Fibroblast of pulmonary artery (primary cell): ENCODE data around the gene LYZL1.
"Not testable (repeated sequence)": the region's sequence is repeated elsewhere in the genome, so short reads cannot be mapped to it uniquely, and the experiment has no call there.

Experiments
- DNase-seq: peaks from one replicate; pipeline ENCODE4 v3.0.0-alpha.2; 2010; ENCODE audit warnings: low read depth
- H3K4me3 ChIP-seq: replicated peaks from 2 replicates; pipeline ENCODE4 v1.5.1; 2011; ENCODE audit warnings: low read depth, mild to moderate bottlenecking, control low read depth, low read length, moderate library complexity
- TF ChIP-seq, protein P1 (sequence below): IDR thresholded peaks from 2 replicates; pipeline ENCODE4 v1.5.1; 2011; ENCODE audit warnings: mild to moderate bottlenecking, control low read depth, low read length, inconsistent platforms; ENCODE audit errors: missing control alignments

LYZL1 gene

DNA sequence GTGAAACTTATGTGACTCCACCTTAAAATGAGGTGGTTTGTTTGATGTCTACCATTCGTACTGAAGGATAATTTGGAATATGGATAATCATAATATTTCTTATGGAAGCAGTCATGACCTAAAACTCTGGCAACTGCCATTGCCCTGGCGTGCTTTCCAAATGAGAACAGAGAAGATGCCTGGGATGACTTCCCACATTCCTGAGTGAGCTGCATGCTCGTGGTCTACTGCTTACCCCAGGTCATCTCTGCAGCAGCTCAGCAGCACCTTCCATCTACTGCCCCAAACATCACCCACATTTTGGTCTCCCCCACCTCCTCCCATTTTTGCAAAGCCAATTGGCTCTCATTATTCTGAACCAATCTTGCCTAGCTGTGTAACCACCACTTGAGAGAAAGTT, 40.1 kb downstream of the LYZL1 start:
- H3K4me3 ChIP-seq: no peak overlapping the region
- TF ChIP-seq, protein P1, sequence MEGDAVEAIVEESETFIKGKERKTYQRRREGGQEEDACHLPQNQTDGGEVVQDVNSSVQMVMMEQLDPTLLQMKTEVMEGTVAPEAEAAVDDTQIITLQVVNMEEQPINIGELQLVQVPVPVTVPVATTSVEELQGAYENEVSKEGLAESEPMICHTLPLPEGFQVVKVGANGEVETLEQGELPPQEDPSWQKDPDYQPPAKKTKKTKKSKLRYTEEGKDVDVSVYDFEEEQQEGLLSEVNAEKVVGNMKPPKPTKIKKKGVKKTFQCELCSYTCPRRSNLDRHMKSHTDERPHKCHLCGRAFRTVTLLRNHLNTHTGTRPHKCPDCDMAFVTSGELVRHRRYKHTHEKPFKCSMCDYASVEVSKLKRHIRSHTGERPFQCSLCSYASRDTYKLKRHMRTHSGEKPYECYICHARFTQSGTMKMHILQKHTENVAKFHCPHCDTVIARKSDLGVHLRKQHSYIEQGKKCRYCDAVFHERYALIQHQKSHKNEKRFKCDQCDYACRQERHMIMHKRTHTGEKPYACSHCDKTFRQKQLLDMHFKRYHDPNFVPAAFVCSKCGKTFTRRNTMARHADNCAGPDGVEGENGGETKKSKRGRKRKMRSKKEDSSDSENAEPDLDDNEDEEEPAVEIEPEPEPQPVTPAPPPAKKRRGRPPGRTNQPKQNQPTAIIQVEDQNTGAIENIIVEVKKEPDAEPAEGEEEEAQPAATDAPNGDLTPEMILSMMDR: no peak
- DNase-seq: peak; percentile 45

DNA sequence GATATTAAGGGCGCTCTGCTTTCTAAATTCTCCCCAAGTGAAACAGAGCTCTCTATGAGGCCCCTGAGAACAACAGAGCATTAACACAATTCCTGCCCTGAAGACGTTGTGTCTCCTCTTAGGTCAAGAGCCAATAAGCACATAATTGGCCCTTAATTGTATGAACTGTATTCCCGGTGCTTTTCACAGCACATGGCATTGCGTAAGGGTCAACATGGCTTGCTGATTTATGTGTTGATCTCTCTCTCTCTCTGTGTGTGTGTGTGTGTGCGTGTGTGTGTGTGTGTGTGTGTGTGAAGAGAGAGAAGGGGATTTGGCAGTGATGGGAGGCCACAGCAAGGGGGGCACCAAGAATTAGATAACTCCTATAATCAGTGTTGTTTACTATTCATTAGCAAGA, 40.5 kb downstream of the LYZL1 start:
- H3K4me3 ChIP-seq: no peak overlapping the region
- TF ChIP-seq, protein P1: no peak

DNA sequence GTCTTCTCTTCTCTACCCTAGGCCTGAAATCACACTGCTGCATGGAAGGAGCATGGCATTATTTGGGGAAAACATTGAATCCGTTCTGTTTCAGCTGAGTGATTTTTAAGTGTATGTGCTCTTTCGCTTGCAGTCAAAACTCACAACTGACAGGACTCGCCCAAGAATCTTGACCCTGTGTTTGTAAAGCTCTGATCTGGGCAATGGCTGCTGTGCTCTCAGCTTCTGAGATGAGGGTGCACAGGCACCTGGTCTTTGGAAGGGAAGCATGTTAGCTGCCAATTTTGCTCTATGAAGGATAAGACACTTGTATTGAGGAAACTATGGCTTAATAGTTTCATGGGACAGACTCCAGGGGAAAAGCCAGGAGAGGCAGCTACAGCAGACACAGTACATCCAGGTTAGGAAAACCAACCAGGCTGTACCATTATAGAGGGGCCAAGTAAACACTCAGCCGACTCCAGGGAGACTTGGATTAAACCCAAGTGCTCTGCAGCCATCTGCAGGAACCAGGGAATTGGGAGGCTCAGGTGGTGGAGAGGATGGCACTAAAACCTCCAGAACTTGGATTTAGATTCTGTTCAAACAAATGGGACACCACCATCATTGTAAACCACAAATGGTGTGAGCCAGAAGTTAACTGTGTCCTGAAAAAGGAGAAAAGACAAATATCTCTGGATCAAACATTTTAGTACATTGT, 43.3 kb downstream of the LYZL1 start:
- TF ChIP-seq, protein P1: no peak
- no peak overlapping the region for H3K4me3 ChIP-seq
- DNase-seq: no peak

More for the DNA sequence above, 40.5 kb downstream of the LYZL1 start:
- no peak for DNase-seq

- DNase-seq: no peak
- no peak overlapping the region for H3K4me3 ChIP-seq
- TF ChIP-seq, protein P1: no peak
These were observed 43.9 kb downstream of the LYZL1 start for GRCh38 chr10:29332761-29333148.

- not testable (repeated sequence) for DNase-seq, H3K4me3 ChIP-seq
These were observed 48.7 kb downstream of the LYZL1 start for GRCh38 chr10:29337526-29337925.

GRCh38 chr10:29343607-29344038, 54.8 kb downstream of the LYZL1 start:
- H3K4me3 ChIP-seq: no peak overlapping the region
- DNase-seq: peak; percentile 8
- TF ChIP-seq, protein P1: no peak

- peak; percentile 39 for DNase-seq
- TF ChIP-seq, protein P1: no peak
- H3K4me3 ChIP-seq: no peak overlapping the region
These were observed 55.4 kb downstream of the LYZL1 start for GRCh38 chr10:29344073-29344820.
